DMS153 treated with DMSO at 0.1 percent for 48 hours (cell line): ENCODE results near the gene ITPR2.

ENCODE experiments used
- DNase-seq: peaks from one replicate; lab custom pipeline; 2025; ENCODE audit not compliant: unreplicated experiment; lab: John Stamatoyannopoulos, UW

ITPR2 gene

GRCh38 chr12:26825459-26826016 lies 7.5 kb downstream of the ITPR2 start:
- no peak for DNase-seq

- DNase-seq: no peak
These were observed 9.6 kb downstream of the ITPR2 start for GRCh38 chr12:26823390-26823789.

- no peak for DNase-seq
These were observed 11.0 kb downstream of the ITPR2 start for GRCh38 chr12:26822026-26822425.

- DNase-seq: no peak
These were observed 11.7 kb downstream of the ITPR2 start for GRCh38 chr12:26821212-26821701.

- no peak for DNase-seq
These were observed 14.4 kb downstream of the ITPR2 start for GRCh38 chr12:26818636-26819035.

- no peak for DNase-seq
These were observed 14.8 kb downstream of the ITPR2 start for GRCh38 chr12:26818201-26818600.

- no peak for DNase-seq
These were observed 15.8 kb downstream of the ITPR2 start for GRCh38 chr12:26817183-26817591.

- DNase-seq: no peak
These were observed 19.2 kb downstream of the ITPR2 start for GRCh38 chr12:26813812-26814211.

GRCh38 chr12:26810330-26810729 lies 22.7 kb downstream of the ITPR2 start:
- no peak for DNase-seq

GRCh38 chr12:26809611-26810285 lies 23.2 kb downstream of the ITPR2 start:
- DNase-seq: no peak

- DNase-seq: no peak
These were observed 24.1 kb downstream of the ITPR2 start for GRCh38 chr12:26808766-26809476.

- no peak for DNase-seq
These were observed 25.7 kb downstream of the ITPR2 start for GRCh38 chr12:26807292-26807691.

- DNase-seq: no peak
These were observed 26.4 kb downstream of the ITPR2 start for GRCh38 chr12:26806556-26806955.

- DNase-seq: no peak
These were observed 27.5 kb downstream of the ITPR2 start for GRCh38 chr12:26805401-26805971.

GRCh38 chr12:26803552-26803951 lies 29.4 kb downstream of the ITPR2 start:
- DNase-seq: no peak

GRCh38 chr12:26801486-26801885 lies 31.5 kb downstream of the ITPR2 start:
- no peak for DNase-seq

- no peak for DNase-seq
These were observed 32.1 kb downstream of the ITPR2 start for GRCh38 chr12:26800858-26801257.

GRCh38 chr12:26800347-26800746 lies 32.6 kb downstream of the ITPR2 start:
- no peak for DNase-seq

- no peak for DNase-seq
These were observed 33.3 kb downstream of the ITPR2 start for GRCh38 chr12:26799741-26800140.

GRCh38 chr12:26798640-26799039 lies 34.4 kb downstream of the ITPR2 start:
- DNase-seq: no peak

- DNase-seq: no peak
These were observed 35.0 kb downstream of the ITPR2 start for GRCh38 chr12:26798023-26798422.

- DNase-seq: peak; percentile 12
These were observed 37.1 kb downstream of the ITPR2 start for GRCh38 chr12:26795910-26796309.
